ENCODE results near the gene CHIC2.

Gene CHIC2

GRCh38 chr4:54099287-54099747, 34.9 kb upstream of the CHIC2 start:
- Histone ChIP-seq H3K9ac (ENCODE audit: low read depth, low read length, poor library complexity) (no peak overlapping the region), H3K27me3 (ENCODE audit: control insufficient read depth in 3 of 3, insufficient read depth in 3 of 3, low read depth in 1 of 3, low read length in 3 of 3) (peaks cover 38 to 99% (median 94%) of the 10 kb centered on the region in 3 experiments), H2BK120ac (ENCODE audit: low read depth, low read length) (no peak overlapping the region), H2BK12ac (ENCODE audit: low read length) (no peak overlapping the region), H3K4me2 (ENCODE audit: insufficient read depth, low read length, poor library complexity, severe bottlenecking) (peak overlapping the region; percentile 66), H4K8ac (ENCODE audit: low read depth, low read length) (no peak overlapping the region), H3K14ac (ENCODE audit: low read length) (no peak overlapping the region), H3K18ac (ENCODE audit: low read length) (peak overlapping the region; percentile 54), H2AFZ (ENCODE audit: low read length) (peak overlapping the region; percentile 74), H4K91ac (ENCODE audit: low read depth, low read length, poor library complexity) (no peak overlapping the region), H3K23ac (ENCODE audit: low read depth, low read length, poor library complexity) (peak overlapping the region; percentile 9), H2BK5ac (ENCODE audit: low read length) (no peak overlapping the region), H3K9me3 (replicated peaks in 1 of 2; ENCODE audit: control insufficient read depth in 2 of 2, insufficient read depth in 1 of 2, low read depth in 1 of 2, low read length in 2 of 2) (no peaks in the 10 kb centered on the region), H3K4me3 (ENCODE audit: low read length in 2 of 2) (peak overlapping the region in 1 of 2 donors; percentile 8), H2AK5ac (ENCODE audit: low read depth, low read length) (peak overlapping the region; percentile 60), H3K79me1 (ENCODE audit: low read depth, low read length) (no peaks in the 10 kb centered on the region), H3K4me1 (ENCODE audit: control insufficient read depth in 2 of 2, insufficient read depth in 1 of 2, low read depth in 1 of 2, low read length in 2 of 2) (peaks cover 22 to 25% of the 10 kb centered on the region in 2 donors), H2BK15ac (ENCODE audit: low read length) (peak overlapping the region; percentile 20), H3K4ac (ENCODE audit: low read length) (no peak overlapping the region), H3K27ac (replicated peaks; ENCODE audit: low read length) (no peak overlapping the region), H3K36me3 (replicated peaks in 1 of 2; ENCODE audit: control insufficient read depth in 2 of 2, insufficient read depth in 2 of 2, low read length in 2 of 2) (no peaks in the 10 kb centered on the region)
- no peak for DNase-seq (ENCODE audit: low spot score)
- WGBS, 2 donors (ENCODE audit: extremely low coverage in 2 of 2, insufficient read length in 2 of 2, insufficient replicate concordance in 1 of 2) = no CpG with 5 or more reads among the region's 17 CpGs

GRCh38 chr4:54098375-54098774, 34.0 kb upstream of the CHIC2 start:
- Histone ChIP-seq H4K8ac (ENCODE audit: low read depth, low read length) (no peak overlapping the region), H3K79me1 (ENCODE audit: low read depth, low read length) (no peaks in the 10 kb centered on the region)
- no CpG with 5 or more reads among the region's 5 CpGs for WGBS, 2 donors (ENCODE audit: extremely low coverage in 2 of 2, insufficient read length in 2 of 2, insufficient replicate concordance in 1 of 2)

GRCh38 chr4:54097152-54097551, 32.7 kb upstream of the CHIC2 start:
- Histone ChIP-seq H4K8ac (ENCODE audit: low read depth, low read length) (no peak overlapping the region), H3K9ac (ENCODE audit: low read depth, low read length, poor library complexity) (no peak overlapping the region), H3K4me3 (ENCODE audit: low read length in 2 of 2) (no peak overlapping the region), H3K27ac (replicated peaks; ENCODE audit: low read length) (no peak overlapping the region), H3K79me1 (ENCODE audit: low read depth, low read length) (no peaks in the 10 kb centered on the region), H3K36me3 (replicated peaks in 1 of 2; ENCODE audit: control insufficient read depth in 2 of 2, insufficient read depth in 2 of 2, low read length in 2 of 2) (no peaks in the 10 kb centered on the region), H3K9me3 (replicated peaks in 1 of 2; ENCODE audit: control insufficient read depth in 2 of 2, insufficient read depth in 1 of 2, low read depth in 1 of 2, low read length in 2 of 2) (no peaks in the 10 kb centered on the region), H3K14ac (ENCODE audit: low read length) (no peak overlapping the region), H2BK15ac (ENCODE audit: low read length) (no peak overlapping the region), H2AFZ (ENCODE audit: low read length) (no peak overlapping the region), H3K4me1 (ENCODE audit: control insufficient read depth in 2 of 2, insufficient read depth in 1 of 2, low read depth in 1 of 2, low read length in 2 of 2) (peaks cover 19 to 20% of the 10 kb centered on the region in 2 donors), H2BK5ac (ENCODE audit: low read length) (no peak overlapping the region), H3K23ac (ENCODE audit: low read depth, low read length, poor library complexity) (no peak overlapping the region), H3K4me2 (ENCODE audit: insufficient read depth, low read length, poor library complexity, severe bottlenecking) (no peak overlapping the region), H3K18ac (ENCODE audit: low read length) (no peak overlapping the region), H3K27me3 (ENCODE audit: control insufficient read depth in 3 of 3, insufficient read depth in 3 of 3, low read depth in 1 of 3, low read length in 3 of 3) (peaks cover 50 to 100% (median 96%) of the 10 kb centered on the region in 3 experiments), H3K4ac (ENCODE audit: low read length) (no peak overlapping the region), H2AK5ac (ENCODE audit: low read depth, low read length) (no peak overlapping the region), H2BK120ac (ENCODE audit: low read depth, low read length) (no peak overlapping the region), H2BK12ac (ENCODE audit: low read length) (no peak overlapping the region), H4K91ac (ENCODE audit: low read depth, low read length, poor library complexity) (no peak overlapping the region)
- no CpG with 5 or more reads among the region's 6 CpGs for WGBS, 2 donors (ENCODE audit: extremely low coverage in 2 of 2, insufficient read length in 2 of 2, insufficient replicate concordance in 1 of 2)
- no peak for DNase-seq (ENCODE audit: low spot score)

More at GRCh38 chr4:54098375-54098774, 34.0 kb upstream of the CHIC2 start:
- H3K4me2 ChIP-seq (ENCODE audit: insufficient read depth, low read length, poor library complexity, severe bottlenecking) = no peak overlapping the region
- DNase-seq (ENCODE audit: low spot score) = no peak
- peaks cover 41 to 99% (median 95%) of the 10 kb centered on the region in 3 experiments for H3K27me3 ChIP-seq (ENCODE audit: control insufficient read depth in 3 of 3, insufficient read depth in 3 of 3, low read depth in 1 of 3, low read length in 3 of 3)
- H3K4me1 ChIP-seq (ENCODE audit: control insufficient read depth in 2 of 2, insufficient read depth in 1 of 2, low read depth in 1 of 2, low read length in 2 of 2) = peaks cover 19 to 23% of the 10 kb centered on the region in 2 donors
- H3K4ac ChIP-seq (ENCODE audit: low read length) = no peak overlapping the region
- no peak overlapping the region for H2AFZ ChIP-seq (ENCODE audit: low read length)
- no peak overlapping the region for H2BK15ac ChIP-seq (ENCODE audit: low read length)
- no peak overlapping the region for H3K23ac ChIP-seq (ENCODE audit: low read depth, low read length, poor library complexity)
- no peak overlapping the region for H3K18ac ChIP-seq (ENCODE audit: low read length)
- no peak overlapping the region for H2AK5ac ChIP-seq (ENCODE audit: low read depth, low read length)
- no peak overlapping the region for H4K91ac ChIP-seq (ENCODE audit: low read depth, low read length, poor library complexity)
- H3K36me3 ChIP-seq (replicated peaks in 1 of 2; ENCODE audit: control insufficient read depth in 2 of 2, insufficient read depth in 2 of 2, low read length in 2 of 2) = no peaks in the 10 kb centered on the region
- no peaks in the 10 kb centered on the region for H3K9me3 ChIP-seq (replicated peaks in 1 of 2; ENCODE audit: control insufficient read depth in 2 of 2, insufficient read depth in 1 of 2, low read depth in 1 of 2, low read length in 2 of 2)
- H3K27ac ChIP-seq (replicated peaks; ENCODE audit: low read length) = no peak overlapping the region
- H2BK12ac ChIP-seq (ENCODE audit: low read length) = no peak overlapping the region
- H3K14ac ChIP-seq (ENCODE audit: low read length) = no peak overlapping the region
- H3K9ac ChIP-seq (ENCODE audit: low read depth, low read length, poor library complexity) = no peak overlapping the region
- no peak overlapping the region for H2BK5ac ChIP-seq (ENCODE audit: low read length)
- no peak overlapping the region for H3K4me3 ChIP-seq (ENCODE audit: low read length in 2 of 2)
- H2BK120ac ChIP-seq (ENCODE audit: low read depth, low read length) = no peak overlapping the region

GRCh38 chr4:54096295-54096962, 32.0 kb upstream of the CHIC2 start:
- Histone ChIP-seq H3K4ac (ENCODE audit: low read length) (no peak overlapping the region), H2AFZ (ENCODE audit: low read length) (no peak overlapping the region)

More at GRCh38 chr4:54096295-54096962, 32.0 kb upstream of the CHIC2 start:
- no peak overlapping the region for H3K4me3 ChIP-seq (ENCODE audit: low read length in 2 of 2)
- H2BK120ac ChIP-seq (ENCODE audit: low read depth, low read length) = no peak overlapping the region
- no peak overlapping the region for H4K8ac ChIP-seq (ENCODE audit: low read depth, low read length)
- H3K18ac ChIP-seq (ENCODE audit: low read length) = peak overlapping the region; percentile 11
- no peak overlapping the region for H4K91ac ChIP-seq (ENCODE audit: low read depth, low read length, poor library complexity)
- no peak overlapping the region for H3K23ac ChIP-seq (ENCODE audit: low read depth, low read length, poor library complexity)
- peaks cover 0 to 2% of the 10 kb centered on the region in 2 donors for H3K9me3 ChIP-seq (replicated peaks in 1 of 2; ENCODE audit: control insufficient read depth in 2 of 2, insufficient read depth in 1 of 2, low read depth in 1 of 2, low read length in 2 of 2)
- peaks cover 51 to 100% (median 97%) of the 10 kb centered on the region in 3 experiments for H3K27me3 ChIP-seq (ENCODE audit: control insufficient read depth in 3 of 3, insufficient read depth in 3 of 3, low read depth in 1 of 3, low read length in 3 of 3)
- H2BK5ac ChIP-seq (ENCODE audit: low read length) = no peak overlapping the region
- no peak overlapping the region for H3K4me2 ChIP-seq (ENCODE audit: insufficient read depth, low read length, poor library complexity, severe bottlenecking)
- H3K14ac ChIP-seq (ENCODE audit: low read length) = no peak overlapping the region
- WGBS, 2 donors (ENCODE audit: extremely low coverage in 2 of 2, insufficient read length in 2 of 2, insufficient replicate concordance in 1 of 2) = no CpG with 5 or more reads among the region's 13 CpGs
- H3K79me1 ChIP-seq (ENCODE audit: low read depth, low read length) = no peaks in the 10 kb centered on the region
- H3K27ac ChIP-seq (replicated peaks; ENCODE audit: low read length) = no peak overlapping the region
- no peaks in the 10 kb centered on the region for H3K36me3 ChIP-seq (replicated peaks in 1 of 2; ENCODE audit: control insufficient read depth in 2 of 2, insufficient read depth in 2 of 2, low read length in 2 of 2)
- DNase-seq (ENCODE audit: low spot score) = no peak
- H2AK5ac ChIP-seq (ENCODE audit: low read depth, low read length) = no peak overlapping the region
- no peak overlapping the region for H2BK15ac ChIP-seq (ENCODE audit: low read length)
- H2BK12ac ChIP-seq (ENCODE audit: low read length) = no peak overlapping the region
- H3K9ac ChIP-seq (ENCODE audit: low read depth, low read length, poor library complexity) = no peak overlapping the region
- peaks cover 23 to 24% of the 10 kb centered on the region in 2 donors for H3K4me1 ChIP-seq (ENCODE audit: control insufficient read depth in 2 of 2, insufficient read depth in 1 of 2, low read depth in 1 of 2, low read length in 2 of 2)

Data from neuronal stem cell (in vitro differentiated cells).